Measurements from ENCODE around the gene GRAPL.
"Not testable (repeated sequence)": the region's sequence is repeated elsewhere in the genome, so short reads cannot be mapped to it uniquely, and the experiment has no call there.

GRAPL gene

DNA sequence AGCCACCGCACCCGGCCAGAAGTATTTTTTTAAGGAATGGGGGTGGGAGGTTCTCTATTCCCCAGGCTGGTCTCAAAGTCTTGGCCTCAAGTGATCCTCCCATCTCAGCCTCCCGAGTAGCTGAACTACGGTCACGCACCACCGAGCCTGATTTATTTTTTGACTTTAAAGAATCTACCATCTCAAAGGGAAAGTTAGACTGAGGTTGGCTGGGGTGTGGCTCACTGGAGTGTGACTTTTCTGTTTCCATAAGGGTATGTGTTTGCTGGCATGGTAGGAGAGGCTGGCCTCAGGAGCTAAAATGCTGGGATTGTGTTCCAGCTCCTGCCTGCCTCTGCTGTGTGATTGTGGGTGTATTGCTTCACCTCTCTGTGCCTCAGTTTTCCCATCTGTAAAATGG, 10.6 kb downstream of the GRAPL start:
- FAIRE-seq = not testable (repeated sequence)

DNA sequence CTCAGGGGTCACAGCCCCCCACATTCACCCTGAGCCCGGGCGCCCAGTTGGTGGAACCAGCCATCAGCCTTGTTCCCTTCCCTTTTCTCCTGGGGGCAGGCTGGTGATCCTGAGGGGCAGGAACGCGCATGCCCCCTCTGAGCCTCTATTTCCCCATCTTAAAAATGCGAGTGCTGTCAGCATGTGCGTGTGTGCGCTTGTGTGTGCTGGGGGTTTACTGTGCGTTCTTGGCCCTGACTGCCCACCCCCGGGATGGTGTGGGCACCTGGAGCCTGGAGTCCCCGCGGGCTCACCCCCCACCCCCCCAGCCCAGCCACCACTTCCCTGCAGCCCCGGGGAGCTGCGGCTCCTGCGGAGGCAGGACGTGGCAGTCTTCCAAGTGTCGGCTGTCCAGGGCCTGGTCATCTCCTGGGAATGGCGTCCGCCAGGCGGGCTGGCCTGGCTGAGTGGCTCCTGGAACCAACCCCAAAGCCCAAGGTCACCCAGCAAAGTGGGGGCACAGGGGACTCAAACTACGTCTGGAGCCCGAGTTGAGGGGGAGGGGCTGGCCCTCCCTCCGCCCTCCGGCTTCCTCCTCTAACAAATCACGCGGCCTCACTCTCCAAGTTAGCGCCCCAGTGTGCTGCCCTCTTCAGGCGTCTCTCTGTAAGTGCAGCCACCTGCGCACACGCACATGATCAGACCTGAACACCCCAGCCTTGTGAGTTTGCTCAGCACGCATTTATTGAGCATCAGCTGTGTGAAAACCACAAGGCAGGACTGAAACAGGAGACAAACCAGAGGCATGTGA, 14.2 kb downstream of the GRAPL start:
- FAIRE-seq = not testable (repeated sequence)

DNA sequence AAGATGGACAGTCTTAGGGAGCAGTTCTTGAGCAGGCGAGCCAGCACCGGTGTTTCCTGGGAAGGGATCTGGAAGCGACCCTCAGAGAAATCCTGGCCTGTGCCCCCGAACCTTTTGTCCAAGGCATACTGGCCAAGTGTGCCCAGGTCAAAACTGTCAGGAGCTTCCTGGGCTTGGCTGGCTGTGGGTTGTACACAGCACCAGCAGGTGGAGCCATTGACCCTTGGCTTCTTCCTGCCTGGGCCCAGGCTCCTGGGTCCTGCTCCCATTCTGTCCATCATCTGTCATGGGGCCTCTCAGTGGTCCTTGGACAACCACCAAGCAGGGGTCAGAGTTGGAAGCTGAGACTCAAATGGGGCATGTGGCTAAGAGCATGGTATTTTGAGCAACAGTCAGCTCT, 15.0 kb downstream of the GRAPL start:
- FAIRE-seq = not testable (repeated sequence)

DNA sequence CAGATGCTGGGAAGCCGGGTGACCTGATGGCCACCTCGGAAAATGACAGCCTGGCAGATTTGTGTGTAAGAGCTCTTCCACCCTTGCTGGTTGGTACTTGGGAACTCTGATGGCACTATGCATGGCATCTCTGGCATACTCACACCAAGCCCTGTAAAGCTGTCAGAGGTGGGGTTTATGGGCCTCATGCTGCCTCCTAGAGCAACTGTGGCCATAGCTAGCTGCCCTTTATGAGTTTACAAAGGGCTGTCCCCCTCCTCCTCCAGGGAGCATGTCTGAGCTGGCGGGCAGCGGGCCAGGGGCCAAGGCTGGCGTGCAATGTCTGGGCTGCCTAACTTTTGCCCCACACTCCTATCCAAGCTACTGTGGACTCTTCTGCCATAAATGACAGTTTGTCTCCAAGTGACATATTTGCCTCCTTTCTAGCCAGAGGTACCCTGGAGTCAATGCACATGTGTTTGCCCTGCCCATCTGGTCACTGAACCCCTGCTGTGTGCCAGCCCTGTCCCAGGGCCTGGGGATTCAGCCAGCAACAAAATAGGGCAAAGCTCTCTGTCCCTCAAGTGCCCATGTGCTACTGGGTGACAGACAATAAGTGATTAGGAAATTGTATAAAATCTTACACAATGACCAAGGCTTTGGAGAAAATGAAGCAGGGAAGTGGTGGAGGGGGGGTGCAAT, 15.8 kb downstream of the GRAPL start:
- FAIRE-seq = not testable (repeated sequence)

DNA sequence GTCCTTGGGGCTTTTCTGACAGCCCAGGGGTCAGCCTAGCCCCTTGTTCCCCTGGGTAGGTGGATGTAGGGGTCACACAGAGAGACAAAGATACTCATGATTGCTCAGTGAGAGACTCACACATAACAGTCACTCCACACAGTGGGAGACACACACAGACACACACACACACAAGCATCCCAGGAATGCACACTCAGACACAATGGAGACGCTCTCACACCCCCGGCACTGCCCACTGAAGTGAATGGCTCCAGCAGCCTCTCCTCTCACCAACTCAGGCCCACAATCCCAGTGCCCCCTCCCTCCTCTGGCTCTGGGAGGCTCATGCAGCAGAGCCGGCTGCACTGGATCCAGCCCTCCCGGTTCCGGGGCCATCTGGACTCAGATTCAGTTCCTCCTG, 17.0 kb downstream of the GRAPL start:
- FAIRE-seq = not testable (repeated sequence)

DNA sequence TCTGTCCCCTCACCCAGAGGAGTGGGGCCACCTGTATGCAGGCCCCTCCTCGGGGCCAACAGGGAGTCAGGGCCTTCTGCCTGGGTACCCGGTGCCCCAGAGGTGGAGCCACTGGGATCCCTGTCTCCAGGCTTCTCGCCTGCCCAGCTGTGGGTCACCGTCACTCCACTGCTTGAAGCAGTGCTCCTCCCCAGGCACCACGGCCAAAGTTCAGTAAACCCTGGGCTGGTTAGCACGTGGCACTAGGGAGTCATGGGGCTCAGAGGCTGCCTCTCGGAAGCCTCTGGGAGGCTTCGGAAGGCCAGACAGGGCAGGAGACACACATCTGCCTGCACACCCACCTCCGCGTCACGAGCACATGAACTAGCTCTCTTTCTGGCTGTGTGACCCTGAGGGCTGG, 18.1 kb downstream of the GRAPL start:
- not testable (repeated sequence) for FAIRE-seq

DNA sequence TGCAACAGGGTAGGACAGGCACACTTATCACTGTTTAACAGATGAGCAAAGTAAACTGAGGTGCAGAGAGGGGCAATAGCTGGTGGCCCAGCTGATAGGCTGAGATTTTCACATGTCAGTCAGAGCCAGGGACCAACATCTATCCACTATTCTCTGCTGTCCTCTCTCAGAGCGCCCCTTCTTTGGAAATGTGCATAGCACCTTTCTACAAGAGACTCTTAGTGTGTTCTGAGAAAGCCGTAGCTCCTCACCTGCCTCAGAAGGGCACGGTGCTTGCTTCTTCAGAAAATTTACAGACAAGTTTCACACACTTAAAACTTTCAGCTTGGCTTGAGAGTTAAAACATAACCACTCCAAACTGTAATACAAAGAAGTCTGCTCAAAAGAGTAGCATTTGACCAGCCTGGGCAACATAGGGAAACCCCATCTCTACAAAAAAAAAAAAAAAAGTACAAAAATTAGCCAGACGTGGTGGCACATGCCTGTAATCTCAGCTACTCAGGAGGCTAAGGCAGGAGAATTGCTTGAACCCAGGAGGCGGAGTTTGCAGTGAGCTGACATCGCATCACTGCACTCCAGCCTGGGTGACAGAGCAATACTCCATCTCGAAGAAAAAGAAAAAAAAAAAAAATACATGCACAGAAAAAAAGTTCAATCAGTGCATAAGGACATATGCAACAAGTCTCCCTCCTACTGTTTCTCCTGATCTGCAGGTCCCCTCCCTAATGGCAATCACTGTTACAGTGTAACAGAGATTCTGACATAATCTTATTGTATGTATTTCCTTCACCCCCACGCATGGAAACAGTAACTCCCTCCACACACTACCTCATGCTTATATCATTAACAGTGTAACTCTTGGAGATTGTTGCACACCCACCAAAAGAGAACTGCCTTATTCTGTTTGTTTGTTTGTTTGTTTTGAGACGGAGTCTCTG, 23.6 kb downstream of the GRAPL start:
- FAIRE-seq = not testable (repeated sequence)

DNA sequence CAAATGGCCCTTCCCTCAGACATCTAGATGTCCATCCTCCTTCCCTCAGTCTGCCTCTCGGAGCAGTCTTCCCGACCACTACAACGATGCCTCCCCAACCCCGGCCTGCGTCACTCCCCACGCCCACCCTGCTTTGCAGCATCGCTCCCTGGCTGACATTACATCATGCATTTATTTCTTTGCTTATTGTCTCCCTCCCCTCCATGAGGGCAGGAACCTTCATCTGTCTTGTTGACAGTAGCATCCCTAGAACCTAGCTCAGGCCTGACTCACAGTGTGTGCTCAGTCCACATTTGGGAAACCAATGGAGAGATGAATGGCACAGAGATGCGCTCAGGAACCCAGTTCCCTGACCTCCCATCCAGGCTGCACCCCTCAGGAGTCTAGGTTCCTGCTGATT, 30.2 kb downstream of the GRAPL start:
- FAIRE-seq = not testable (repeated sequence)

DNA sequence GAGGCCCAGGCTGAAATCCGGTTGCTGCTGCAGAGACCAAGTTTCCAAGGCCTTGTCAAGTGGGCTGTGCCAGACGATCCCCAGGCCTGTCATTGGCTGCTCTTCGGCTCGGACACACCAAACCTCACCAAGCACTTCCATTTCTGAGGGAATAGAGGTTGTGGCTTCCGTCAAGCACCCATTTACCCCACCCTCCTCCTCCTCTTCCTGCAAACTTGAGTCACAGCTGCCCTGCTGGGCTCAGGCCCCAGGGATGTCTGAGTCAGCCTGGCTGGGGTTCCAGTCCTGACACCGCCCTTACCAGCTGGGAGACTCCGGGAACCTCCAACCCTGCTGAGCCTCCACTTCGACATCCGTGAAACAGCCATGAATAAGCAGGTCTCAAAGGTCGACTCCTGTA, 31.1 kb downstream of the GRAPL start:
- not testable (repeated sequence) for FAIRE-seq

DNA sequence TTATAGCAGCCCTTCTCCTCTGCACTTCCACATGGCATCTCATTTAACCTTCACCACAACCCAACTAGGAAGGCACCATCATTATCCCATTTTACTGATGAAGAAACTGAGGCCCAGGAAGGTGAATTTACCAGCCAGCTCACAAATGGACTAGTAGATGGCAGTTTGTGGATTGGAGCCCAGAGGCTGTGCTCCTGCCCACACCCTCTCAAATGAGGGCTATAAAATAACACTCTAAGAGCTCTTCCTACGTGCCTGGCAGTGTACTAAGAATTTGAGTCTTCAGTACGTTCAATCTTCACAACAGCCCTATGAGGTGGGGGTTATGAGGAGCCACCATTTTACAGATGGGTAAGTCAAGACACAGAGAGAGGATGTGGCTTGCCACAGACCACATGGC, 31.5 kb downstream of the GRAPL start:
- not testable (repeated sequence) for FAIRE-seq

DNA sequence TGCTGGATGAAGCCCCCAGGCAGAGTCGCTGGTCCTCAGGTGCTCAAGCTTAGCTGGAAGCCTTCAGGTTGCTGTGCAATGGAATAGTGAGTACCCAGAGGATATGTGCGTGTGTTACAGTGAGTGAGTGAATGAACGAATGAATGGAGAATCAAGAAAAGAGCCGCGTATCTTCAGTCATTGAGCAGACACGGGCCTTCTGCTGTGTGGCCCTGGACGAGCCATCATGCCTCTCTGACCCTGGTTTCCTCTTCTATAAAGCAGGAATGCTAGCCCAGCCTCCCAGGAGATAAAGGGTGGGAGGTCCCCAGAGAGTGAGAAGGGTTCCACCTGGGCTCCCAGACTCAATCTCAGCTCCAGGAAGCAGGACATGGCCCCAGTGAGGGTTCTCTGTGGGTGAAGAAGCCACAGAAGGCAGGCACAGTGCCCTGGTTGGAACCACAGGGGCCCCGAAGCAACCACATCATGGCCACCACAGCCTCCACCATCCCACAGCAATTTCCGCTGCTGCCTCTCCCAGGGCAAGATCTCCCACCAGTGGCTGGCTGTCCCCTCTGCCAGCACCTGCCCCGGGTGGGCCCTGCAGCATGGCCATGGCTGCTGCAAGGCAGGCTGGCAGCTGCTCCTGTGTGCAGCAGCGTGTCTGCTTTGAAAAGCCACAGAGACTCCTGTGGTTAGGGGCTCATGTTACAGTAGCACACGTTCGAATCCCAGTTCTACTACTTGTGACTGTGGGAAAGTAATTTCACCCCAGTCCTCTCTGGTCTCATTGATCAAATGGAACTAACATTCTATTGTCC, 34.1 kb downstream of the GRAPL start:
- FAIRE-seq = not testable (repeated sequence)

DNA sequence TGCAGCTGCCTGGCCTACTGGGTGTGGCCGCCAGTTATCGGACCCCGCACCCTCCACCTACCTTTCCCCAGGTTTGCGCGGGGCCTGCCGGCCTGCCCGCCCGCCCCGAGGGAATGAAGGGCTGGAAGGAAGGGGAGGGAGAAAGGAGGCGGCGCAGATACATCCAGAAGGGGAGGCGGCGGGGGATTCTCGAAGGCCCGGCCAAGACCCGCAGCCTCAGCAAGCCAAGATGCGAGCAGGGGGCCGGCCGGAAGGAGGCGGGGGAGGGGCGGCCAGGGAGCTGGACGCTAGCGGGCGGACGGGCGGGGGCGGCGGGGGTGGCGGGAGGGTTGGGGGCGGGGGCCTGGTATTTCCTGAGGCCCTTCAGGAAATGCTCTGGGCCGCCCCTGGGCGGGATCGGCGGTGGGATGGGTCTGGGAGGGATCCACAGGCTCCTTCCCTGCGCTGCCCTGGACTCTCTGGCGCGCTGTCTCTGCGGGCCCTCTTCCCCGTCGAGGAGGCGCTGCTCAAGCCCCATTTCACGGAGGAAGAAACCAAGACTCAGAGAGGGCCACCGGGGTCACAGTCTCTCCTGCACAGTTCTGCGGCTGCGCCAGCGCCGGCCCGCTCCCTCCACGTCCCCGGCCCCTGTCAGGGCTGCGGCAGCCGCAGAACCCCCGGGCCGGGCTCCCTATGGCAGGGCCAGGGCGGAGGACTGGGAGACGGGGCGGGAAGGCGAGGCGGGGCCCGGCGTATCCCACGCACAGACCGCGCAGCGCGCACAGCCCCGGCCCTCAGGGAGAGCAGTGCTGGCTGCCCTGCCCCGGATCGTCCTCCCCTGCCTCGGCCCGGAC, 35.2 kb downstream of the GRAPL start:
- FAIRE-seq = not testable (repeated sequence)

DNA sequence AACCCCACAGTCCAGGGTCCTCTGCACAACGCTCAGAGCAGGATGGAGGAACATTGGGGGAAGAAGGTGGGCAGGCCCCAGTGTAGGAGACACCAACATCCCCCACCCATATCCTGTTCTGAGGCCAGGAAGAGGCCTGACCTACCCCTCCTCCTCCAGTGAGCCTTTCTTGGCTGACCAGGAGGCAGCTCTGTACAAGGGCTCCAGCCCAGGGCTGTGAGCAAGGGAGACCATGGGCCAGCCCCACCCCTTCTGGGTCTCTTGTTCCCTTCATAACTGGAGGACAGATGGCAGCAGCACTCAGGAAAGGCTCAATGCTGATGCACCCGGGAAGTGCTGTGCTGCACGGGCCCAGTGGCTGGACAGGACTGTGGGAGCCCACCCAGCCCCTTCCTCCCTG, 47.0 kb downstream of the GRAPL start:
- FAIRE-seq = not testable (repeated sequence)

DNA sequence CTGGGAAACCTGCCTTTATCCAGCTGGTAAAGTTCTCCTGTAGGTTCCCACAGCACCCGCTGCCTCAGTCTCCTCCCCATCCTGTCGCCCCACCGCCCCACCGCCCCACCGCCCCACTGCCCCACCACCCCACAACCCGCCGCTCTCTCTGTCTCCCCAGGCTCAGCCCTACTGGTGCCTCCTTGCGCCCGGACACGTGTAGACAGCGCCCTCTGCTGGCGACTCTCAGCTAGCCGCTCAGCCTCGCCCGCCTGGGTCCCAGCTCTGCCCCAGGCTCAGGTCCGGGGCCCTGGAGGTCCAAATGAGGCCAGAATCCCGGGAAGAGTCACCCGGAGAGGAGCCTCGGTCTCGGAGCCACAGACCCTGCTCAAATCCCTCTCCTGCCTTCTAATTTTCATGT, 48.0 kb downstream of the GRAPL start:
- FAIRE-seq = not testable (repeated sequence)

DNA sequence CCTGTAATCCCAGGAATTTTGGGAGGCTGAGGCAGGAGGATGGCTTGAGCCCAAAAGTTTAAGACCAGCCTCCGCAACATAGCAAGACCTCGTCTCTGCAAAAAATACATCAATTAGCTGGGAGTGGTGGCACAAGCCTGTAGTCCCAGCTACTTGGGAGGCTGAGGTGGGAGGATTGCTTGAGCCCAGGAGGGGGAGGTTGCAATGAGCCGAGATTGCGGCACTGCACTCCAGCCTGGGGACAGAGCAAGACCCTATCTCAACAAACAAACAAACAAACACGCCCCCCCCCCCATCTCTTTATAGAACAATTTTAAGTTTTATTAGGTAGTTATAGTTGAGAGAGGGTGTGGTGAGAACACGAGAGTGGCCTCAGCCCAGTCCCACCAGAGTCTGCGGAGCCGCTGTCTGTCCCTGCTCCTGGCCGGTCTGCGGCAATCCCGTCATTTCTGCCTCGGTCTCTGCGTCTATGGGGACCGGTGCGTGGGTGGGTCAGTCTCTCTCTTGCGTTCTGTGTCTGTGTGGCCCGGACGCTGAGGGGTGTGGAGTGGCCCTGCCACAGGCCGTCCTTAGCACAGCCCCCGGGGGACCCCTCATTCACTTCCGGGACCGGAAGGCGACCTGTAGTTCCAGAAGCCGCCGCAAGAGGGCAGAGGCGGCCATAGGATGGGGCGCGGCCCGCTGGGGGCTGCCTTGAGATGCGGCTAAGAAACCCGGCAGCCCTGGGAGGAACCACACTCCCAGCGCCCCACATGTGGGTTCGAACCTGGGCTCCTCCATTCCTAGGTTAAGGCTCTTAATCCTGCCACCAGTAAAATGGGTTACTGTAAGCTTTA, 53.9 kb downstream of the GRAPL start:
- FAIRE-seq = not testable (repeated sequence)

DNA sequence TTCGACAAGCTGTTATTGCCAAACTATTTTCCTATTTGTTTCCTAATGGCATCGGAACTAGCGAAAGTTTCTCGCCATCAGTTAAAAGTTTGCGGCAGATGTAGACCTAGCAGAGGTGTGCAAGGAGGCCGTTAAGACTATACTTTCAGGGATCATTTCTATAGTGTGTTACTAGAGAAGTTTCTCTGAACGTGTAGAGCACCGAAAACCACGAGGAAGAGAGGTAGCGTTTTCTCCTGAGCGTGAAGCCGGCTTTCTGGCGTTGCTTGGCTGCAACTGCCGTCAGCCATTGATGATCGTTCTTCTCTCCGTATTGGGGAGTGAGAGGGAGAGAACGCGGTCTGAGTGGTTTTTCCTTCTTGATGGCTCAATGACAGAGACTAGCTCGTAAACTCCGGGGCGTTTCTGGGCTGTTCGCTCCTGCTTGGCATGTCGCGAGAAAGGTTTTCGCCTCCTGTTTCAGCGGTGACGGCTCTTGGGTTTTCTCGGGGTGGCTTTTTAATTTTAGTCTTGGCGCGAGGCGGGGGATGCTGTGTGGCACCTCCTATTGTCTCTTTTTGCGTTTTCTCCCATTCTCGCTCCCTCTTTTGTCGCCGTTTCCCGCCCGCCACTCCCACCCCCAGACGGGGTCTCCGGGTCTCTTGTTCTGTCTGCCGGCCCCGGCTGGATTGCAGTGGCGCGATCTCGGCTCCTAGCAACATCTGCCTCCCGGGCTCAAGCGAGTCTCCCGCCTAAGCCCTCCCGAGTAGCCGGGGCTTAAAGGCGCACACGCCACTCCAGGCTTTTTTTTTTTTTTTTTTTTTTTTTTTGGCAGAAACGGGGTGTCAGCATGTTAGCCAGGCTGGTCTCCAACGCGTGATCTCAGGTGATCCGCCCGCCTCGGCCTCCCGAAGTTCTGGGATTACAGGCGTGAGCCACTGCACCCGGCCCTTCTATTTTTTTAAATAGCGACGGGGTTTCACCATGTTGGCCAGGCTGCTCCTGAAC, 60.8 kb downstream of the GRAPL start:
- not testable (repeated sequence) for FAIRE-seq

DNA sequence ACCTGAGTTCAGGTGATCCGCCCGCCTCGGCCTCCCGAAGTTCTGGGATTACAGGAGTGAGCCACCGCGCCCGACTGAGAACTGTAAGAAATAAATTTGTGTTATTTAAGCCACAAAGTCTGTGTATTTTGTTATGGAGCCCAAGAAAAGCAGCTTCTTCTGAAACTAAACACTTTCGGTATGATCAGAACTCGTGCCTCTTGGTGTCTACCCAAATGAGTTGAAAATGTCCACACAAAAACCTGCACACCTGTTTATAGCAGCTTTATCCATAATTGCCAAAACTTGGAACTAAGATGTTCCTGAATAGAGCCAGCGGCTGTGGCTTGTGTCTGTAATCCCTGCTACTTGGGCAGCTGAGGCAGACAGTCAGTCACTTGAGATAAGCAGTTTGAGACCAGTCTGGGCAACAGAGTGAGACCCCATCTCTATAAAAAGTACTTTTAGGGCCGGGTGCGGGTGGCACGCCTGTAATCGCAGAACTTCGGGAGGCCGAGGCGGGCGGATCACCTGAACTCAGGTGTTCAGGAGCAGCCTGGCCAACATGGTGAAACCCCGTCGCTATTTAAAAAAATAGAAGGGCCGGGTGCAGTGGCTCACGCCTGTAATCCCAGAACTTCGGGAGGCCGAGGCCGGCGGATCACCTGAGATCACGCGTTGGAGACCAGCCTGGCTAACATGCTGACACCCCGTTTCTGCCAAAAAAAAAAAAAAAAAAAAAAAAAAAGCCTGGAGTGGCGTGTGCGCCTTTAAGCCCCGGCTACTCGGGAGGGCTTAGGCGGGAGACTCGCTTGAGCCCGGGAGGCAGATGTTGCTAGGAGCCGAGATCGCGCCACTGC, 61.7 kb downstream of the GRAPL start:
- FAIRE-seq = not testable (repeated sequence)

Measured in colon (tissue), 2 donors.